NCI-H748 (cell line): Measurements from ENCODE around the gene ARL6IP4.
"Not testable (repeated sequence)": the region's sequence is repeated elsewhere in the genome, so short reads cannot be mapped to it uniquely, and the experiment has no call there.

ENCODE experiments used
- DNase-seq: peaks from one replicate; lab custom pipeline; 2025; ENCODE audit not compliant: unreplicated experiment; lab: John Stamatoyannopoulos, UW

ARL6IP4 gene

DNA sequence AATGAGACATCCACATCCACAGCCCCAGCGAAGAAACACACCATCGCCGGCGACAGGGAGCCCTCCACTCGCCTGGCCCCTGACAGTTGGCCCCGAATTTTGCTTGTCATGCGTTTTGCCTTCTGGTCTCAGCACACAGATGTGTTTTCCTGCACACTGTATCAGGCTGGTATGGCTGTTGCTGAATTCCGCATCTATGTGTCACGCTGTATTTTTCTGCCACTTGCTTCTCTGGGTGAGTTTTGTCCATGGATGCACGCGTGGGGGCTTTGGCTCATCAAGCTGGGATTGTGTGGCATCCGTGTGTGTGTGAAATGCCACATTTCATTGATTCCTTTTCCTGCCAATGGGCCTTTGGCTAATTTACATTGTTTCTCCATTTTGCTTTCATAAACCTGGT lies 26.5 kb downstream of the ARL6IP4 start:
- DNase-seq = no peak

GRCh38 chr12:123010110-123010509 lies 29.6 kb downstream of the ARL6IP4 start:
- DNase-seq = no peak

DNA sequence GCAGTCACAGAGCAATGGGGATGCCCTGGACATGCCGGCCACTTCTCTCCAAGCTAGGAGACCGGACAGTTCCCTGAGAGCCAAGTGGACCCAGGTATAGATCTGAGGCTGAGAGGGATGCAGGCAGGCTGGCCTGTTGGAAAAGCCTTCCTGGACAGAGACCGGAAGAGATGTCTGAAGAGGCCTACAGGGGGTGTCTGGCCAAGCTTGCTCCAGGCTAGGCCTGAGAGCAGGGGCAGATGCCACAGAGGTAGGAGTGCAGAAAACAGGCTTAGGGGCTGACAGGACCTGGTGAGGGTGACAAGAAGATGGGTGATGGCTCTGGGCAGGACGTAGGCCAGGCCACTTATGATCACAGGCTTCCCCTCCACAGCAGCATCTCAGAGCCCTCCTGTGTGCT lies 30.2 kb downstream of the ARL6IP4 start:
- DNase-seq = no peak

DNA sequence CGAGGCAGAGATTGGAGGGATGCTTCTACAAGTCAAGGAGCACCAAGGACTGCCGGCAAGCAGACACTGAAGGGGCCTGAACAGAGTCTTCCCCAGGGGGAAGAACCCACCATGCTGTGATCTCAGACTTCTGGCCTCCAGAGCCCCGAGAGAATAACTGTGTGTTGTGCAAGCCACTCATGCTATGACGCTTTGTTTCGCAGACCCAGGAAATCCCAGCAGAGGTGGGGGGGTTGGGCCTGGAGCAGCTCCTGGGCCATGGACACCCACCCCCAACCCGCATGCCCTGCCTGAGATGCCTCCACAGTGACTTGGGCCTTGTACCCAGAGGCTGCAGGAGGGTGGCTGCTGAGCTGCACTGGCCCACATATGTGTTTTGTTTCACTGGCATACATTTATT lies 31.2 kb downstream of the ARL6IP4 start:
- no peak for DNase-seq

DNA sequence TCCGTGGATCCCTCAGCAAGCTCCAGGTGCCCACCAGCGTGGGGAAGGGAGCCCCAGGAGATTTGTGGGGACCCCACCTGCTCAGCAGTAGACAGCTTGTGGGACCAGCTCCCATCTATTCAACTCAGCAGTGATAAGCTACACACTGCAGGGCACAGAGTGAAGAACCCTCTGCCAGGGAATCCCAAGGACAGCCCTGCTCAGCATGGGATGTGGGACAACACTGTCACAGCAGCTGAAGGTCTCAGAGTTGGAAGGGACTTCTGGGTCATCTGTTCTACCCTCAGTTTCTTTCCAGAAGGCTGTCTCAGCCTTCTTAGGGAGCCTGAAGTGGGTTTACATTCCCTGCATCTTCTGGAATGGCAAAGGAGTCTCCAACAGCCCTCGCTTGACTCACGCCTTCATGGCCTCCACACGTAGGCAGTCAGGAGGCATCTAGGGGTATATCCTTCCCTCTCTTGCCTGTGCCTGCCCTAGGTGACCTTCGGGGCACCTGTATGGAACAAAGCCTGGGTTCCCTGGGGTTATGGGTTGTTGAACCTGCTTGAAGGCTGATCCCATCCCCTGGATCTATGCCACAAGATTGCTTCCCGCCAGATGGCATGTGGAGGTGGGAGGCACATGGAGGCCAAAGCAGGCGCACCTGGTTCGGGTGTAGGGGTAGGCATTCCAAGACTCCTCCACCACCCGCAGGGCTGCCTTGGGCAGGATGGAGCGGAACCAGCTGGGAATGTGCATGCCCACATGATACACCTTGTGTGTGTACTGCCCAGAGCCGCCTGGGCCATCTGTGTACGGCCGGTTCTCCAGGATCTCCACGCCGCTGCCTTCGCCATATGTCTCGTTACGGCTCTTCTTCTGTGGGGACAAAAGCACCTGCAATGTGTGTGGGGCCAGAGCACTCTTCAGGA lies 33.0 kb downstream of the ARL6IP4 start:
- no peak for DNase-seq

GRCh38 chr12:123014473-123014872 lies 34.0 kb downstream of the ARL6IP4 start:
- not testable (repeated sequence) for DNase-seq

DNA sequence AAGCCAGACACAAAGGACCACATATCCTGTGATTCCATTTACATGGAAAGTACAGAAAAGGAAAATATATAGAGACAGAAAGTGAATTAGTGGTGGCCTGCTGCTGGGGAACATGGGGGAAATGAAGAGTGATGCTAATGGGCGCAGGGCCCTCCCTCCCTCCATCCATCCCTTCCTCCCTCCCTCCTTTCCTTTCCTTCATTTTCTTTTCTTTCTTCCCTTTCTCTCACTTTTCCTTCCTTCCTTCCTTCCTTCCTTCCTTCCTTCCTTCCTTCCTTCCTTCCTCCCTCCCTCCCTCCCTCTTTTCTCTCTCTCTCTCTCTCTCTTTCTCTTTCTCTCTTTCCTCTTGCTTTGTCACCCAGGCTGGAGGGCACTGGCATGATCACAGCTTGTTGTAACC lies 37.3 kb downstream of the ARL6IP4 start:
- no peak for DNase-seq

GRCh38 chr12:123019841-123020138 lies 39.3 kb downstream of the ARL6IP4 start:
- DNase-seq = no peak

- DNase-seq = peak; percentile 35
Measured at GRCh38 chr12:123021688-123022604, 41.5 kb downstream of the ARL6IP4 start.

- DNase-seq = no peak
Measured at GRCh38 chr12:123022846-123023245, 42.4 kb downstream of the ARL6IP4 start.

DNA sequence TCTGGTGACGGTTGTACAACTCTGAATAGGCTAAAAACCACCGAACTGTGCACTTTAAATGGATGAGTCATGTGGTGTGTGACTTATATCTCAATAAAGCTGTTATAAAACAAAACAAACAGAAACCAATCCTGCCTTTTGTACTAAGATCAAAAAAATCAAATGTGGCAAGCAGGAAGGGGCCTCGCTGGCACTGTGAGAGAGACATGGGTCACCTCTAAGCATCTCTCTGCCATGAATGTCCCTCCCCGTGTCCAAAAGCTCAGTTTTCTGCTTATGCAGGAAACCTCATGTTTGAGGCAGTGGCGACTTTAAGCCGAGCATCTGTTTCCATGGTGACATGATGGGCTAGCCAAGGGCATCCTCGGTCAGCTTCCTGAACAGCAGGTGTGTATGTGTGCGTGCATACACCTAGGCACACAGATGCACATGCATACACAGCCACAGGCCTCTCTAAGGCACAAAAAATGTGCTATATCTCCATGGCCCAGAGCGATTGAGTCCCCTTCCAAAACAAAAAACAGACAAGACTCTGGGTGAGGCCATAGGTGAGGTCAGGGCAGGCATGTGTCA lies 44.4 kb downstream of the ARL6IP4 start:
- peak; percentile 76 for DNase-seq

GRCh38 chr12:123026094-123026853 lies 45.8 kb downstream of the ARL6IP4 start:
- DNase-seq = no peak

GRCh38 chr12:123027726-123028445 lies 47.4 kb downstream of the ARL6IP4 start:
- DNase-seq = peak; percentile 14

DNA sequence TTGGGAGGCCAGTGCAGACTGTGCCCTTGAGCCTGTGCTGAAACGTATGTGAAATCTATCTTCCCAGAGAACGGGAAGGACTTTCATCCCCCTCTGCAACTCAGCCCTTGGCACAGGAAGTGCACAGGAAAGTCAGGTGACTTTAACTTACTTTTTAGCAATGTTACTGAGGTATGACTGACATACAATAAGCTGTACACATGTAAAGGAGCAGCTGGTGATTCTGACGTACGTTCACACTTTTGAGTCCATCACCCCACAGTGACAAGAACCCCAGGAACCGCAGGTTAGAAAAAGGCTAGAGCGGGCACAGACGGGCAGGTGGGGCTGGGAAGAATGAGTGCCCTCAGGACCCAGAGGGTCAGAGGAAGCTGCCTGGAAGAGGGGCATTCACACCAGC lies 48.0 kb downstream of the ARL6IP4 start:
- no peak for DNase-seq

DNA sequence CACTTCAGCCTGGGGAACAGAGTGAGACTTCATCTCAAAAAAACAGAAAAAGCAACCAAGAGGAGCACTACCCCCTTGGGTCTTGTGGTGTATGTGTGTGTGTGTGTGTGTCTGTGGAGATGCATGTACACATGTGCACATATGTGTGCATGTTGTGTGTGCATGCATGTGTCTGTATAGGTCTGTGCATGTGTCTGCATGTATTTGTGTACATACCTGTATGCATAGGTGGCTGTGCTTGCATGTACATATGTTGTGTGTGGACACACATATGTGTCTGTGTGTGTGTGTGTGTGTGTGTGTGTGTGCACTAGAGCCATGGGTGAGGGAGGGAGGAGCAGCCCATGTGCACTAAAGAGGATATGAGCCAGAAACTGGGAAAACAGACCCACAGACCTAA lies 49.1 kb downstream of the ARL6IP4 start:
- no peak for DNase-seq

DNA sequence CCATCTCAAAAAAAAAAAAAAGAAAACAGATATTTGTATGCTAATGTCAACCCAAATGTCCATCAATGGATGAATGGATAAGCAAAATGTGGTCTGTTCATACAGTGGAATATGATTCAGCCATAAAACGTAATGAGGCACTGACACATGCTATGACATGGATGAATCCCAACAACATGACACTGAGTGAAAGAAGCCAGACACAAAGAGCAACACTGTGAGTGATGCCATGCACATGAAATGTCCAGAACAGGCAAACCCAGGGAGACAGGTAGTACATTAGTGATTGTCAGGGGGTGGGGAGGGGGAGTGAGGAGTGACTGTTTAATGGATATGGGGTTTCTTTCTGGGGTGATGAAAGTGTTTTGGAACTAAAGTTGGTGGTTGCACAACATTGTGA lies 50.2 kb downstream of the ARL6IP4 start:
- DNase-seq = no peak

DNA sequence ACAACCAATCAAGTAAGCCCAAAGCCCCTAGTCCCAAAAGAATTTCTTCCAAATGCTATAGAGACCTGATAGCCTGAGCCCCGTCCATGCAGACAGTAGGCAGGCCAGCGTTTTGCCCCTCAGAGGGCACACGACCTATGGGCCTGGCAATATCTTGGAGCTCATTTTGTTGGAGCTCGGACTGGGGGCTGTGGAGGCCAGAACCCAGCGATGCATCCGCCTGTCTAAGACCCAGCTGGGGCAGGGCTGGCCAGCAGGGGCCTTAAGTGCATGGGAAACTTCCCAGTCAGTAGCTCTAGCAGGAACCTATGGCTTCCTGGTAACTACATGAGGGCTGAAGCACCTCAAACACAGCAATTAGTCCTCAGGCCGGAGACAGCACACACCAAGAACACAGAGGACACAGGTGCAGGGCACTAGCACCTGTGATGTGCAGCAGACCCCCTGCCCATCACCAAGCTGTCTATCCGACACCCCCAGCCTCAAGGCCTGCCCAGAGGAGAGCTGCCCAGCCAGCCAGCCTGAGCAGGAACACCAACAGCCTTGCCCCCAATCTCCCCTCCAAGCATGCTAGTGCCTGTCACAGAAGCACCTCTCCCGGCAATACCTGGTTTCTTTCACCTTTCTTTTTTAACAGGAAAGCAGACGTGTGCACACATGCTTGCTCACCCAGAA lies 50.8 kb downstream of the ARL6IP4 start:
- no peak for DNase-seq
